Fibroblast of villous mesenchyme (primary cell): ENCODE results near the gene NPAS2. TPM values are rescaled to one million over a fixed set of nuclear protein-coding genes. Genes with fewer than 3 reads are reported as not detected.

Experiments used
- DNase-seq: peaks from one replicate; pipeline ENCODE4 v3.0.0-alpha.2; 2010; ENCODE audit warnings: low read depth
- H3K4me3 ChIP-seq: 2 replicates; pipeline ENCODE4 v1.5.1; 2011; ENCODE audit warnings: low read depth, mild to moderate bottlenecking, low read length
- total RNA-seq: library from RNA; depleted of rRNA; stranded (reverse); fragments of >200 nt; gene quantifications from 2 replicates; pipeline ENCODE4 v1.2.3, GENCODE V29; 2012
- TF ChIP-seq, protein P1 (sequence below): IDR thresholded peaks from 2 replicates; pipeline ENCODE4 v1.5.1; 2012; ENCODE audit warnings: low read depth, mild to moderate bottlenecking, low read length; ENCODE audit not compliant: insufficient read depth

Gene NPAS2
- total RNA-seq, 1 donor, result 17.3 TPM

DNA sequence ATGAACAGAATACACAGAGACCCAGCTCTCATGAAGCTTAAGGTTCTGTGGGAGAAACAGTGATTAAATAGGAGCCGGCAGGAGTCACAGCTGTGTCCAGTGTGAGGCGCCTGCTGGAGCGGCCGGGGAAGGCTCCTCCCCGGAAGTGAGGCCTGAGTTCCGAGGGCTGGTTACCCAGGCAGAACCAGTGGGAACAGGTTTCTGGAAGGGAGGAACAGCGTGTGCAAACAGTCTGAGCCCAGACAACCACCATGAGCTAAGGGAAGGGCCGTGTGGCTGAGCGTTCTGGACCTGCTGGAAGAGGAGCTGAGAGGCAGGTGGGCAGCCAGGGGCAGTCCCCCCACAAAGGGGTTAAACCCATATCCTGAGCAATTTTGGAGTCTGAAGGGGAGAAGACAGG lies 26.0 kb upstream of the NPAS2 start:
- TF ChIP-seq, protein P1, sequence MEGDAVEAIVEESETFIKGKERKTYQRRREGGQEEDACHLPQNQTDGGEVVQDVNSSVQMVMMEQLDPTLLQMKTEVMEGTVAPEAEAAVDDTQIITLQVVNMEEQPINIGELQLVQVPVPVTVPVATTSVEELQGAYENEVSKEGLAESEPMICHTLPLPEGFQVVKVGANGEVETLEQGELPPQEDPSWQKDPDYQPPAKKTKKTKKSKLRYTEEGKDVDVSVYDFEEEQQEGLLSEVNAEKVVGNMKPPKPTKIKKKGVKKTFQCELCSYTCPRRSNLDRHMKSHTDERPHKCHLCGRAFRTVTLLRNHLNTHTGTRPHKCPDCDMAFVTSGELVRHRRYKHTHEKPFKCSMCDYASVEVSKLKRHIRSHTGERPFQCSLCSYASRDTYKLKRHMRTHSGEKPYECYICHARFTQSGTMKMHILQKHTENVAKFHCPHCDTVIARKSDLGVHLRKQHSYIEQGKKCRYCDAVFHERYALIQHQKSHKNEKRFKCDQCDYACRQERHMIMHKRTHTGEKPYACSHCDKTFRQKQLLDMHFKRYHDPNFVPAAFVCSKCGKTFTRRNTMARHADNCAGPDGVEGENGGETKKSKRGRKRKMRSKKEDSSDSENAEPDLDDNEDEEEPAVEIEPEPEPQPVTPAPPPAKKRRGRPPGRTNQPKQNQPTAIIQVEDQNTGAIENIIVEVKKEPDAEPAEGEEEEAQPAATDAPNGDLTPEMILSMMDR, result no peak
- no peak for DNase-seq
- H3K4me3 ChIP-seq, result no peak overlapping the region

DNA sequence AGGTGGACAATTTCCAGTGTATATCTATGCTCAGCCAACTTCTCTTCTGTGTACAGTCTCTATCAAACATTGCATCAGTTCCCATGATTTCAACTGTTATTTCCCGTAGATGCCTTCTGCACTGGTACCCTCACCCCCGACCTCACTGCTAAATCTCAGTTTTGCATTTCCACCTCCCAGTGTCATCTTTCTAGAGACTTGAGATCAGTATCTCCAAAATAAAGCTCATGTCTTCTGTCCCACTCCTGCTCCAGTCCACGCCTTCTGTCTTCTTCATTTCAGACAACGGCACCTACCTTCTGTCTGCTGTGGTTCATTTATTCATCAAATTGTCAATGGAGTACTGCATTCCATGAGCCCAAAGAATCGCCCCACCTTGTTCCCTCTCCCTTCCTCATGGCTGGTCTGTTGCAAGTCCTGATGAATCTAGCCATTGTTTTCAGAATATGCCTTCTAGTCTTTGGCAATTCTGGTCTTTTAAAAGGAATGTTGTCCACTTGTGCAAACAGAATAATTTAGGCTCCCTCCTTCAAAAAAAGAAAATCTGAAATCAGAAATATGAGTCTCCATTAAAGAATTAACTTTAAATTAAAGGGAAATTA lies 23.3 kb upstream of the NPAS2 start:
- TF ChIP-seq, protein P1, result no peak
- H3K4me3 ChIP-seq, result no peak overlapping the region
- no peak for DNase-seq

DNA sequence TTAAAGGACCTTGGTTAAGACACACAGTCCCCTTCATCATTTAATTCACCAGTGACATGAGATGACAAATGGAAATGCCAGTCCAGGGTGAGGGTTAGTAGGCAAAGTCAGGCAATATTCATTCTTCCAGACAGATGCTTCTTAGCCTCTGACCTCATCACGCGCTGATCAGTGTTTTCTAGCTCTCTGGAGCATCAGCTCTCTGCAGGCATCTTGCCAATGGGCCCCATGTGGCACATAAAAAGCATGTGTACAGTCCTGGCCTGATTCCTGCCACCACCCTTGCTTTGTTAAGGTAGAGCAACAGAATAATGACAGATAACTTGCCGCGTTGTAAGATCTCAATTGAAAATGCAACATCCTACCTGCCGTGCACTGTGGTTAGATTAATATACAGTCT lies 20.3 kb upstream of the NPAS2 start:
- DNase-seq, result no peak
- TF ChIP-seq, protein P1, result no peak
- H3K4me3 ChIP-seq, result no peak overlapping the region

DNA sequence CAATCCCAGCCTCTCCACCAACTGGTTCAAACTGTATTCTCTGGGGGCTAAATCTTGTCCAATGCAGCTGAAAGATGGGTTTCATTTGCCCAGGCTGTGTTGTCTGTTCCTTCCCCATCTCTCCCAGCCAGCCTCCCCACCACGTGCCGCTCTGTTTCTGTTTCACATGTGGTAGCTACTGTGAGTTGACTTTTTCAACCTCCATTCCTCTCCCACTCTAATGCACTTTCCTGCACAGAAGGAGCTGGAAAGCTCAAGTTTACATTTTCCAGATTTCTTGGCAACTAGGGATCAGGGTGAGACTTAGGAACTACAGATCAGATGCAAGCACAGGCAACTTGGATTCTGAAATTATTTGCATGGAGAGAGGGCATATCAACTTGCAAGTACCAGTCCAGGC lies 19.0 kb upstream of the NPAS2 start:
- DNase-seq, result peak; percentile 55

DNA sequence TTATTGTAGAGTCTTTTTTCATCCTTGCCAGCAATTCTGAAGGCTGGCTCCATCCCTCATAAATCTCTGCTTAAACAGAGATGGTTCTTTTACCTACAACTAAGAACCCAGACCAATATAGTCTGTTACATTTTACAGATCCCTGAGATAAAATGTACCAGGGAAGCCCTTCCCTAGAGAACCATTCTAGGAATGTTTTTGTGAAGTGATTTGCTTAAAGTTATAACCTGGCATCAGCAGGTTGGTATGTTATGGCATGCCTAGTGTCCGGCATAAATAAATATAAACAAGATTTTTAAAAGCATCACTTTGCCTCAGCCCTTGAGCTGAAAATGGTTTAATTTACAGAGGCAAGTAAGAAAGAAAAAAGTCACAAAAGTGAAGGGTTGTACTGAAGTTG lies 18.5 kb upstream of the NPAS2 start:
- no peak for DNase-seq
- H3K4me3 ChIP-seq, result no peak overlapping the region
- TF ChIP-seq, protein P1, result no peak

More for the DNA sequence above, 19.0 kb upstream of the NPAS2 start:
- no peak overlapping the region for H3K4me3 ChIP-seq
- TF ChIP-seq, protein P1, result no peak

DNA sequence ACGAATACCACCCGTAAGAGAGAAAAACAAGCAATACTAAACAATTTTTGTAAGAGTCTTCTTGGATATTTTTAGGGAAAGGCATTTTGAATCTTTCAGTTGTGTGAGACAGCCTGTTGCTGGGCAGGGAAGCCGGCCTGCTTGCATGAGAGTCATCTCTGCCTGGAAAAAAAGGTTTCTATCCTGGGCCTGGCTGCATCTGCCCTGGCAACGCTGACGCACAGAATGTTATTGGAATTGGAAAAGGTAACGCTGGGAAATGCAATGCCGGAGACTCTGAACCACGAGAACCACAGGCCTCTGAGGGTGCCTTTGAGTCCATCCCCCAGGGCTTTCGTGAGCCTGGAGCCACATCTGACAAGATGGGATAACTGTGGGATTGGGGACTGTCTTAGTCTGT lies 17.9 kb upstream of the NPAS2 start:
- TF ChIP-seq, protein P1, result no peak
- no peak for DNase-seq
- no peak overlapping the region for H3K4me3 ChIP-seq

DNA sequence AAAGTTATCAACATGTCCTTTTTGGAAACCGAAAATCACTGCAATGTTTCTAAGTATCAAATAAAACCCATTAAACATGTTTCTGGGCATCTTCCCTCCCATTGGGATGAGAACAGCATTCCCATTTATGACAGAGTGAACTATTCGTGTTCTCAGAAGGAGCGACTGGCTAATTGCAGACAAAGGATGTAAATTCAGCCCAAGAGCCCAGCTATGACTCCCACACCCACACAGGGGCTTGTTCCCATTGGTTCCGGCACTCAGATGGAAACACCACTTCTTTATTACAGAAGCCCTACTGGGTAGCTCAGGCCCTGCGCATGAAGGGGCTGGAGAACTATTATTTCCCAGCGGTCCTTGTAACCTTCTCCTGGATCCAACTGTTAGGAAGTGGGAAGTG lies 16.6 kb upstream of the NPAS2 start:
- DNase-seq, result no peak
- TF ChIP-seq, protein P1, result no peak
- no peak overlapping the region for H3K4me3 ChIP-seq
